ENCODE measurements around the gene FUBP3. TPM values are rescaled to one million over a fixed set of nuclear protein-coding genes. Genes with fewer than 3 reads are reported as not detected.
A peak's percentile ranks its signal among the peaks of the same experiment; 100 is the strongest.

Gene FUBP3
- polyA plus RNA-seq, 2 of the 4 experiments (the other 2 are of a cell fraction) = 43.5 to 67.7 TPM

- H3K4me2 ChIP-seq = no peak overlapping the region
- ATAC-seq = peak; percentile 33 to 36; a peak in 2 of 6 replicates
- POLR2A ChIA-PET = no interaction called here
Measured at GRCh38 chr9:130556396-130557076, 22.8 kb upstream of the FUBP3 start.

GRCh38 chr9:130557077-130557468 is 22.3 kb upstream of the FUBP3 start:
- CTCF ChIA-PET = interaction anchor here (1.1 to 1.4 kb wide), 2 partner anchors 9 to 95 kb away, joined by 3 read pairs; no protein-coding TSS in a partner anchor
- WGBS (ENCODE audit: missing lambda C conversion rate) = 86% methylated on average over 6 of the region's 6 CpGs
- H3K4me1 ChIP-seq = peaks cover 6% of the 10 kb centered on the region; the same call in 2 of the 3 replicates
- ATAC-seq (no peak), FAIRE-seq (no peak), DNase-seq (ENCODE audit: low read depth in 1 of 2, low spot score in 1 of 2) (no peak)
- H3K9me3 ChIP-seq = peaks cover 4% of the 10 kb centered on the region; the same call in 1 of the 3 replicates
- H3K4me3 ChIP-seq = no peak overlapping the region
- no peak overlapping the region for H3K4me2 ChIP-seq
- H3K27ac ChIP-seq = no peak overlapping the region
- POLR2A ChIA-PET = no interaction called here
- TF ChIP-seq HOXB5 (CRISPR knock-in tag; IDR thresholded peaks at IDR 0.05) (no peak), MAZ (IDR thresholded peaks at IDR 0.05; ENCODE audit: borderline replicate concordance, low read depth, low read length) (no peak), KDM5A (IDR thresholded peaks at IDR 0.05) (no peak), CBX8 (IDR thresholded peaks at IDR 0.05) (no peak), CHD4 (IDR thresholded peaks at IDR 0.05; ENCODE audit: borderline replicate concordance) (no peak), ESRRA (IDR thresholded peaks at IDR 0.05; ENCODE audit: borderline replicate concordance, low read length) (no peak), ELK1 (IDR thresholded peaks at IDR 0.05; ENCODE audit: low read depth, low read length) (no peak), TP53 (CRISPR knock-in tag; IDR thresholded peaks at IDR 0.05) (no peak), NPAS2 (CRISPR knock-in tag; IDR thresholded peaks at IDR 0.05; ENCODE audit: borderline replicate concordance) (no peak), HOXB13 (CRISPR knock-in tag; IDR thresholded peaks at IDR 0.05; ENCODE audit: low read depth) (no peak), BCL3 (IDR thresholded peaks at IDR 0.05) (no peak), RNF2 (IDR thresholded peaks at IDR 0.05; ENCODE audit: borderline replicate concordance, low read depth) (no peak), EP300 (IDR thresholded peaks at IDR 0.05) (no peak), E2F6 (IDR thresholded peaks at IDR 0.05; ENCODE audit: borderline replicate concordance, low read depth) (no peak), HES2 (IDR thresholded peaks at IDR 0.05) (no peak)

More at GRCh38 chr9:130556396-130557076, 22.8 kb upstream of the FUBP3 start:
- TF ChIP-seq POLR2A (IDR thresholded peaks at IDR 0.05; ENCODE audit: low read length) (no peak), ZFP36 (IDR thresholded peaks at IDR 0.05; ENCODE audit: borderline replicate concordance, partially characterized antibody) (no peak), HEYL (CRISPR knock-in tag; IDR thresholded peaks at IDR 0.05) (no peak), ZC3H11A (IDR thresholded peaks at IDR 0.05) (no peak), RNF2 (IDR thresholded peaks at IDR 0.05; ENCODE audit: borderline replicate concordance, low read depth) (no peak), CEBPB (IDR thresholded peaks at IDR 0.05) (no peak), KDM5A (IDR thresholded peaks at IDR 0.05) (no peak), TFCP2L1 (CRISPR knock-in tag; IDR thresholded peaks at IDR 0.05) (no peak), USF2 (IDR thresholded peaks at IDR 0.05) (no peak), POLR2AphosphoS2 (conservative IDR thresholded peaks at IDR 0.05; ENCODE audit: low read length) (no peak), E2F6 (IDR thresholded peaks at IDR 0.05; ENCODE audit: borderline replicate concordance, low read depth) (no peak), TP53 (CRISPR knock-in tag; IDR thresholded peaks at IDR 0.05) (no peak), JUN (IDR thresholded peaks at IDR 0.05) (no peak), ELK1 (IDR thresholded peaks at IDR 0.05; ENCODE audit: low read depth, low read length) (no peak)
- WGBS (ENCODE audit: missing lambda C conversion rate) = 73% methylated on average over 18 of the region's 18 CpGs
- H3K27ac ChIP-seq = no peak overlapping the region
- DNase-seq (ENCODE audit: low read depth in 1 of 2, low spot score in 1 of 2) (no peak), FAIRE-seq (no peak)
- H3K4me1 ChIP-seq = peaks cover 6% of the 10 kb centered on the region; the same call in 2 of the 3 replicates
- peaks cover 4% of the 10 kb centered on the region; the same call in 1 of the 3 replicates for H3K9me3 ChIP-seq
- H3K4me3 ChIP-seq = no peak overlapping the region
- CTCF ChIA-PET = interaction anchor here (1.1 to 1.7 kb wide), 4 partner anchors 8 to 94 kb away, joined by 3 to 5 read pairs (median 4); no protein-coding TSS in a partner anchor

Measured in A549 (cell line).